Liver (tissue), 9 donors: ENCODE results near the gene AGBL5. TPM values are rescaled to one million over a fixed set of nuclear protein-coding genes. Genes with fewer than 3 reads are reported as not detected.

Source experiments
- DNase-seq: peaks from one replicate; pipeline ENCODE4 v3.0.0-alpha.2; 2017; ENCODE audit warnings: low spot score
- H3K27ac ChIP-seq, 2 donors: one replicate each; pipeline ENCODE4 v1.7.0; 2013; ENCODE audit warnings: inconsistent platforms in 2 of 2, low read length in 2 of 2, control low read depth in 1 of 2, low read depth in 1 of 2, mild to moderate bottlenecking in 1 of 2
- H3K27me3 ChIP-seq, 4 donors: one replicate each; pipeline versions ENCODE4 v1.6.1 to v1.7.0; 2013; ENCODE audit warnings: low read length in 3 of 4, inconsistent platforms in 1 of 4, mild to moderate bottlenecking in 1 of 4, moderate library complexity in 1 of 4; ENCODE audit not compliant: control insufficient read depth in 4 of 4, insufficient read depth in 4 of 4
- H3K36me3 ChIP-seq, 4 donors: one replicate each; pipeline versions ENCODE4 v1.6.1 to v1.7.0; 2013; ENCODE audit warnings: low read length in 3 of 4, mild to moderate bottlenecking in 3 of 4, low read depth in 1 of 4, moderate library complexity in 1 of 4; ENCODE audit not compliant: control insufficient read depth in 4 of 4, insufficient read depth in 3 of 4
- H3K4me1 ChIP-seq, 4 donors: one replicate each; pipeline versions ENCODE4 v1.6.1 to v1.7.0; 2013; ENCODE audit warnings: low read length in 3 of 4, mild to moderate bottlenecking in 3 of 4, moderate library complexity in 1 of 4; ENCODE audit not compliant: control insufficient read depth in 4 of 4, insufficient read depth in 4 of 4
- H3K4me3 ChIP-seq, 3 donors: one replicate each; pipeline versions ENCODE4 v1.6.1 to v1.7.0; 2013; ENCODE audit warnings: low read length in 3 of 3, control low read depth in 1 of 3, low read depth in 1 of 3, mild to moderate bottlenecking in 1 of 3
- H3K9ac ChIP-seq, 2 donors: one replicate each; pipeline ENCODE4 v1.7.0; 2013; ENCODE audit warnings: low read length in 2 of 2, mild to moderate bottlenecking in 2 of 2, moderate library complexity in 2 of 2, control low read depth in 1 of 2, low read depth in 1 of 2
- H3K9me3 ChIP-seq, 4 donors: one replicate each; pipeline versions ENCODE4 v1.6.1 to v1.7.0; 2013; ENCODE audit warnings: low read length in 3 of 4; ENCODE audit not compliant: control insufficient read depth in 4 of 4
- EGR1 ChIP-seq, 2 donors: IDR thresholded peaks; 2 replicates each; pipeline ENCODE4 v1.6.1; 2016 to 2018; ENCODE audit warnings: antibody characterized with exemption in 2 of 2, low read depth in 2 of 2
- FOXA1 ChIP-seq: IDR thresholded peaks from 2 replicates; pipeline ENCODE4 v1.6.1; 2016; ENCODE audit warnings: antibody characterized with exemption
- FOXA2 ChIP-seq: IDR thresholded peaks from 2 replicates; pipeline ENCODE4 v1.6.1; 2016; ENCODE audit warnings: antibody characterized with exemption
- GABPA ChIP-seq, 2 donors: IDR thresholded peaks in 1 of 2; conservative IDR thresholded peaks in 1 of 2; 2 replicates each; pipeline ENCODE4 v1.6.1; 2016; ENCODE audit warnings: antibody characterized with exemption in 2 of 2, mild to moderate bottlenecking in 1 of 2, moderate library complexity in 1 of 2
- HNF4A ChIP-seq, 2 donors: conservative IDR thresholded peaks; 2 replicates each; pipeline ENCODE4 v1.6.1; 2016; ENCODE audit warnings: antibody characterized with exemption in 2 of 2, mild to moderate bottlenecking in 2 of 2
- HNF4G ChIP-seq: IDR thresholded peaks from 2 replicates; pipeline ENCODE4 v1.6.1; 2016; ENCODE audit warnings: antibody characterized with exemption
- NR2F2 ChIP-seq: IDR thresholded peaks from 2 replicates; pipeline ENCODE4 v1.6.1; 2016; ENCODE audit warnings: antibody characterized with exemption
- RAD21 ChIP-seq, 2 donors: IDR thresholded peaks; 2 replicates each; pipeline ENCODE4 v1.6.1; 2016; ENCODE audit warnings: antibody characterized with exemption in 2 of 2, mild to moderate bottlenecking in 2 of 2
- RXRA ChIP-seq, 2 donors: IDR thresholded peaks; 2 replicates each; pipeline ENCODE4 v1.6.1; 2017 to 2018; ENCODE audit warnings: antibody characterized with exemption in 2 of 2, mild to moderate bottlenecking in 1 of 2
- SP1 ChIP-seq: IDR thresholded peaks from 2 replicates; pipeline ENCODE4 v1.6.1; 2018; ENCODE audit warnings: antibody characterized with exemption, mild to moderate bottlenecking
- TAF1 ChIP-seq: conservative IDR thresholded peaks from 2 replicates; pipeline ENCODE4 v1.6.1; 2016; ENCODE audit warnings: antibody characterized with exemption, mild to moderate bottlenecking
- YY1 ChIP-seq: IDR thresholded peaks from 2 replicates; pipeline ENCODE4 v1.6.1; 2016; ENCODE audit warnings: antibody characterized with exemption, mild to moderate bottlenecking
- WGBS: extraction: QIAGEN DNeasy Blood & Tissue Kit; methylation state at CpG from one replicate; pipeline ENCODE4 v1.1.7; 2013; 5-methylcytosine and 5-hydroxymethylcytosine counted together
- polyA plus RNA-seq, 2 donors: library from polyadenylated mRNA; stranded (reverse) in 1 of 2; unstranded in 1 of 2; fragments of 200-250 nt in 1 of 2; fragments of >200 nt in 1 of 2; fragmentation: Nextera tagmentation in 1 of 2; extraction: Ambion mirVana in 1 of 2; gene quantifications; one replicate each; pipeline versions ENCODE4 v1.2.1 to v1.2.3, GENCODE V29; 2013 to 2015
- total RNA-seq, 2 donors: library from RNA; depleted of rRNA; stranded (reverse); fragments of >200 nt; gene quantifications; one replicate each; pipeline ENCODE4 v1.2.3, GENCODE V29; 2014
- TF ChIP-seq, protein P1 (sequence below): IDR thresholded peaks from 2 replicates; pipeline ENCODE4 v1.6.1; 2016; ENCODE audit warnings: antibody characterized with exemption, mild to moderate bottlenecking
- TF ChIP-seq, protein P2 (sequence below): fragments of 150-350 bp; IDR thresholded peaks from 2 replicates; pipeline ENCODE4 v1.5.1; 2017; ENCODE audit warnings: improper control_type of control experiment, low read depth, low read length; ENCODE audit not compliant: missing input control
- TF ChIP-seq, protein P3 (sequence below): IDR thresholded peaks from 2 replicates; pipeline ENCODE4 v1.6.1; 2016; ENCODE audit warnings: antibody characterized with exemption
- TF ChIP-seq, protein P4 (sequence below): IDR thresholded peaks from 2 replicates; pipeline ENCODE4 v1.6.1; 2016; ENCODE audit warnings: antibody characterized with exemption
- donor health status: healthy.
- donor health status: healthy.
- donor health status: healthy.
- donor health status: healthy.
- donor health status: healthy.

Gene AGBL5
- total and polyA plus RNA-seq, 4 donors, result 3.2 to 9.0 (median 4.8) TPM

DNA sequence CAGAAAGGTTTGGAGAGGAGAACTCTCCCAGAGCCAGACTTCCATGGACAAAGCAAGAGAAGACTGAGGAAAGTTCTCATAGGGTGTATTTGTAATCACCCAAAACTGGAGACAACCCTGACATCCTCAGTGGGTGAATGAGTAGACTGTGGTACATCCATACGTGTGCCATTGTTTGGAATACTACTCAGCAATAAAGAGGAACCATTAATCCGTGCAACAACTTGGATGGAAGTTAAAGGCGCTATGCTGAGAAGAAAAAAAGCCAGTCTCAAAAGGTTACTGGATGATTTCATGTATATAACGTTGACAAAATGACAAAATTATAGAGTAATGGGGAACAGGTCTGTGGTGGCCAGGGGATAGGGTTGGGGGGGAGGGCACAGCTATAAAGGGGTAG is 42.8 kb upstream of the AGBL5 start:
- Histone ChIP-seq H3K4me1 (peaks cover 13 to 36% (median 25%) of the 10 kb centered on the region in 4 donors), H3K9ac (no peak overlapping the region), H3K27me3 (no peaks in the 10 kb centered on the region), H3K27ac (peak overlapping the region in 1 of 2 donors; percentile 54), H3K9me3 (no peaks in the 10 kb centered on the region), H3K36me3 (no peaks in the 10 kb centered on the region), H3K4me3 (no peak overlapping the region)
- WGBS, result 86% methylated on average over 4 of the region's 4 CpGs
- TF ChIP-seq SP1 (no peak), YY1 (no peak), HNF4G (no peak), TAF1 (no peak), EGR1 (IDR thresholded peaks at IDR 0.05; ENCODE audit: low read depth in 2 of 2) (no peak), FOXA1 (no peak), RAD21 (IDR thresholded peaks at IDR 0.05) (no peak), NR2F2 (no peak), FOXA2 (no peak), GABPA (IDR thresholded peaks at IDR 0.05 in 1 of 2, conservative IDR thresholded peaks at IDR 0.05 in 1 of 2) (no peak)
- TF ChIP-seq, protein P1, sequence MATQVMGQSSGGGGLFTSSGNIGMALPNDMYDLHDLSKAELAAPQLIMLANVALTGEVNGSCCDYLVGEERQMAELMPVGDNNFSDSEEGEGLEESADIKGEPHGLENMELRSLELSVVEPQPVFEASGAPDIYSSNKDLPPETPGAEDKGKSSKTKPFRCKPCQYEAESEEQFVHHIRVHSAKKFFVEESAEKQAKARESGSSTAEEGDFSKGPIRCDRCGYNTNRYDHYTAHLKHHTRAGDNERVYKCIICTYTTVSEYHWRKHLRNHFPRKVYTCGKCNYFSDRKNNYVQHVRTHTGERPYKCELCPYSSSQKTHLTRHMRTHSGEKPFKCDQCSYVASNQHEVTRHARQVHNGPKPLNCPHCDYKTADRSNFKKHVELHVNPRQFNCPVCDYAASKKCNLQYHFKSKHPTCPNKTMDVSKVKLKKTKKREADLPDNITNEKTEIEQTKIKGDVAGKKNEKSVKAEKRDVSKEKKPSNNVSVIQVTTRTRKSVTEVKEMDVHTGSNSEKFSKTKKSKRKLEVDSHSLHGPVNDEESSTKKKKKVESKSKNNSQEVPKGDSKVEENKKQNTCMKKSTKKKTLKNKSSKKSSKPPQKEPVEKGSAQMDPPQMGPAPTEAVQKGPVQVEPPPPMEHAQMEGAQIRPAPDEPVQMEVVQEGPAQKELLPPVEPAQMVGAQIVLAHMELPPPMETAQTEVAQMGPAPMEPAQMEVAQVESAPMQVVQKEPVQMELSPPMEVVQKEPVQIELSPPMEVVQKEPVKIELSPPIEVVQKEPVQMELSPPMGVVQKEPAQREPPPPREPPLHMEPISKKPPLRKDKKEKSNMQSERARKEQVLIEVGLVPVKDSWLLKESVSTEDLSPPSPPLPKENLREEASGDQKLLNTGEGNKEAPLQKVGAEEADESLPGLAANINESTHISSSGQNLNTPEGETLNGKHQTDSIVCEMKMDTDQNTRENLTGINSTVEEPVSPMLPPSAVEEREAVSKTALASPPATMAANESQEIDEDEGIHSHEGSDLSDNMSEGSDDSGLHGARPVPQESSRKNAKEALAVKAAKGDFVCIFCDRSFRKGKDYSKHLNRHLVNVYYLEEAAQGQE, result no peak
- TF ChIP-seq, protein P2, sequence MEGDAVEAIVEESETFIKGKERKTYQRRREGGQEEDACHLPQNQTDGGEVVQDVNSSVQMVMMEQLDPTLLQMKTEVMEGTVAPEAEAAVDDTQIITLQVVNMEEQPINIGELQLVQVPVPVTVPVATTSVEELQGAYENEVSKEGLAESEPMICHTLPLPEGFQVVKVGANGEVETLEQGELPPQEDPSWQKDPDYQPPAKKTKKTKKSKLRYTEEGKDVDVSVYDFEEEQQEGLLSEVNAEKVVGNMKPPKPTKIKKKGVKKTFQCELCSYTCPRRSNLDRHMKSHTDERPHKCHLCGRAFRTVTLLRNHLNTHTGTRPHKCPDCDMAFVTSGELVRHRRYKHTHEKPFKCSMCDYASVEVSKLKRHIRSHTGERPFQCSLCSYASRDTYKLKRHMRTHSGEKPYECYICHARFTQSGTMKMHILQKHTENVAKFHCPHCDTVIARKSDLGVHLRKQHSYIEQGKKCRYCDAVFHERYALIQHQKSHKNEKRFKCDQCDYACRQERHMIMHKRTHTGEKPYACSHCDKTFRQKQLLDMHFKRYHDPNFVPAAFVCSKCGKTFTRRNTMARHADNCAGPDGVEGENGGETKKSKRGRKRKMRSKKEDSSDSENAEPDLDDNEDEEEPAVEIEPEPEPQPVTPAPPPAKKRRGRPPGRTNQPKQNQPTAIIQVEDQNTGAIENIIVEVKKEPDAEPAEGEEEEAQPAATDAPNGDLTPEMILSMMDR, result no peak
- TF ChIP-seq, protein P3, sequence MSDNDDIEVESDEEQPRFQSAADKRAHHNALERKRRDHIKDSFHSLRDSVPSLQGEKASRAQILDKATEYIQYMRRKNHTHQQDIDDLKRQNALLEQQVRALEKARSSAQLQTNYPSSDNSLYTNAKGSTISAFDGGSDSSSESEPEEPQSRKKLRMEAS, result no peak
- TF ChIP-seq, protein P4, sequence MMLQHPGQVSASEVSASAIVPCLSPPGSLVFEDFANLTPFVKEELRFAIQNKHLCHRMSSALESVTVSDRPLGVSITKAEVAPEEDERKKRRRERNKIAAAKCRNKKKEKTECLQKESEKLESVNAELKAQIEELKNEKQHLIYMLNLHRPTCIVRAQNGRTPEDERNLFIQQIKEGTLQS, result no peak
- no peak for DNase-seq

DNA sequence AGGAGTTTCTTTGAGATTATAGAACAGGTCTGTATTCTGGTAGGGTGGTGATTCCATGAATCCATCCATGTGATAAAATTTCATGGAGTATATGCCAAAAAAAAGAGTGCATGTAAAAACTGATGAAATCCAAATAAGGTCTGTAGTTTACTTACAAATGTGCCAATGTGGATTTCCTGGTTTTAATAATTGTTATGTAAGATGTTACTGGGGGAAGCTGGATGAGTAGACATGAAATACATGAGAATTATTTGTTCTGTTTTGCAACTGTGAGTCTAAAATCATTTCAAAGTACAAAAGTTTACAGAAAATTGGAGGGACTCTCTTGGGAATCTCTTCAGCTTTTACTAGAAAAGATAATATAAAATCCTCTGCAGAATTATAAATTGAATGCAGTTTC is 42.4 kb upstream of the AGBL5 start:
- H3K4me1 ChIP-seq, result peaks cover 13 to 36% (median 25%) of the 10 kb centered on the region in 4 donors
- peak overlapping the region; percentile 22 to 80 for H3K27ac ChIP-seq
- TF ChIP-seq GABPA (IDR thresholded peaks at IDR 0.05 in 1 of 2, conservative IDR thresholded peaks at IDR 0.05 in 1 of 2) (no peak), HNF4A (conservative IDR thresholded peaks at IDR 0.05) (peak; percentile 51 to 58), RXRA (IDR thresholded peaks at IDR 0.05) (peak in 1 of 2 donors; percentile 45)
- H3K9me3 ChIP-seq, result no peaks in the 10 kb centered on the region
- no peak for DNase-seq
- H3K27me3 ChIP-seq, result no peaks in the 10 kb centered on the region
- no peak overlapping the region for H3K9ac ChIP-seq
- no peaks in the 10 kb centered on the region for H3K36me3 ChIP-seq
- H3K4me3 ChIP-seq, result no peak overlapping the region
